AG09309 (cell line): Measurements from ENCODE around the gene FOXO1.
"Not testable (repeated sequence)": the region's sequence is repeated elsewhere in the genome, so short reads cannot be mapped to it uniquely, and the experiment has no call there.

ENCODE experiments used
- DNase-seq: peaks from one replicate; pipeline ENCODE4 v3.0.0-alpha.2; 2010; ENCODE audit warnings: low read depth
- H3K4me3 ChIP-seq: 2 replicates; pipeline ENCODE4 v1.5.1; 2011; ENCODE audit warnings: mild to moderate bottlenecking, low read depth, low read length, moderate library complexity; ENCODE audit not compliant: control insufficient read depth
- CTCF ChIP-seq: IDR thresholded peaks from 2 replicates; pipeline ENCODE4 v1.5.1; 2011; ENCODE audit warnings: mild to moderate bottlenecking, low read depth, low read length, inconsistent platforms; ENCODE audit not compliant: insufficient read depth, control insufficient read depth; ENCODE audit errors: missing control alignments

Gene FOXO1

GRCh38 chr13:40666045-40666932, at the start of gene FOXO1:
FOXO1 (minus strand) TSS chr13:40666641; CDS start chr13:40666212, 429 bp downstream.
- H3K4me3 ChIP-seq = peak within 1 kb of the TSS; percentile 81
- no peak for TF ChIP-seq CTCF
- peak; percentile 61 for DNase-seq

GRCh38 chr13:40714433-40714832, 48.0 kb upstream of the FOXO1 start:
- not testable (repeated sequence) for H3K4me3 ChIP-seq, DNase-seq

- no peak for TF ChIP-seq CTCF
- no peak for DNase-seq
- no peak overlapping the region for H3K4me3 ChIP-seq
Measured at GRCh38 chr13:40706439-40706838, 40.0 kb upstream of the FOXO1 start.

GRCh38 chr13:40697711-40698110, 31.3 kb upstream of the FOXO1 start:
- no peak overlapping the region for H3K4me3 ChIP-seq
- TF ChIP-seq CTCF = no peak
- DNase-seq = no peak

GRCh38 chr13:40694426-40694825, 28.0 kb upstream of the FOXO1 start:
- H3K4me3 ChIP-seq = no peak overlapping the region
- TF ChIP-seq CTCF = no peak
- DNase-seq = no peak

- H3K4me3 ChIP-seq = no peak overlapping the region
- DNase-seq = no peak
- no peak for TF ChIP-seq CTCF
Measured at GRCh38 chr13:40692946-40693345, 26.5 kb upstream of the FOXO1 start.

- TF ChIP-seq CTCF = no peak
- no peak overlapping the region for H3K4me3 ChIP-seq
- no peak for DNase-seq
Measured at GRCh38 chr13:40688781-40689180, 22.3 kb upstream of the FOXO1 start.
